Bronchial epithelial cell (primary cell): ENCODE data around the gene MRPL58. TPM values are rescaled to one million over a fixed set of nuclear protein-coding genes. Genes with fewer than 3 reads are reported as not detected.
"Not testable (repeated sequence)": the region's sequence is repeated elsewhere in the genome, so short reads cannot be mapped to it uniquely, and the experiment has no call there.

Experiments
- DNase-seq: peaks from one replicate; pipeline ENCODE4 v3.0.0-alpha.2; 2010; ENCODE audit warnings: low read depth
- FAIRE-seq: peaks from 2 replicates; lab custom pipeline; 2011; peaks lifted over from hg19 to GRCh38; lab: Jason Lieb, UNC
- H3K27me3 ChIP-seq: 2 replicates; pipeline ENCODE4 v1.5.1; 2011; ENCODE audit warnings: low read length; ENCODE audit not compliant: control insufficient read depth, insufficient read depth
- H3K36me3 ChIP-seq: 2 replicates; pipeline ENCODE4 v1.5.1; 2011; ENCODE audit warnings: low read length; ENCODE audit not compliant: control insufficient read depth, insufficient read depth
- H3K4me3 ChIP-seq: 2 replicates; pipeline ENCODE4 v1.5.1; 2011; ENCODE audit warnings: mild to moderate bottlenecking, low read depth, low read length, control low read depth
- total RNA-seq: library from RNA; depleted of rRNA; stranded (reverse); fragments of >200 nt; gene quantifications from 2 replicates; pipeline ENCODE4 v1.2.1, GENCODE V29; 2014
- TF ChIP-seq, protein P1 (sequence below): IDR thresholded peaks from 2 replicates; pipeline ENCODE4 v1.5.1; 2011; ENCODE audit warnings: mild to moderate bottlenecking, moderate library complexity, low read length, control low read depth, inconsistent platforms; ENCODE audit not compliant: insufficient read depth, severe bottlenecking

The MRPL58 gene
- total RNA-seq, 1 donor from 2014 or later: 41.6 TPM

DNA sequence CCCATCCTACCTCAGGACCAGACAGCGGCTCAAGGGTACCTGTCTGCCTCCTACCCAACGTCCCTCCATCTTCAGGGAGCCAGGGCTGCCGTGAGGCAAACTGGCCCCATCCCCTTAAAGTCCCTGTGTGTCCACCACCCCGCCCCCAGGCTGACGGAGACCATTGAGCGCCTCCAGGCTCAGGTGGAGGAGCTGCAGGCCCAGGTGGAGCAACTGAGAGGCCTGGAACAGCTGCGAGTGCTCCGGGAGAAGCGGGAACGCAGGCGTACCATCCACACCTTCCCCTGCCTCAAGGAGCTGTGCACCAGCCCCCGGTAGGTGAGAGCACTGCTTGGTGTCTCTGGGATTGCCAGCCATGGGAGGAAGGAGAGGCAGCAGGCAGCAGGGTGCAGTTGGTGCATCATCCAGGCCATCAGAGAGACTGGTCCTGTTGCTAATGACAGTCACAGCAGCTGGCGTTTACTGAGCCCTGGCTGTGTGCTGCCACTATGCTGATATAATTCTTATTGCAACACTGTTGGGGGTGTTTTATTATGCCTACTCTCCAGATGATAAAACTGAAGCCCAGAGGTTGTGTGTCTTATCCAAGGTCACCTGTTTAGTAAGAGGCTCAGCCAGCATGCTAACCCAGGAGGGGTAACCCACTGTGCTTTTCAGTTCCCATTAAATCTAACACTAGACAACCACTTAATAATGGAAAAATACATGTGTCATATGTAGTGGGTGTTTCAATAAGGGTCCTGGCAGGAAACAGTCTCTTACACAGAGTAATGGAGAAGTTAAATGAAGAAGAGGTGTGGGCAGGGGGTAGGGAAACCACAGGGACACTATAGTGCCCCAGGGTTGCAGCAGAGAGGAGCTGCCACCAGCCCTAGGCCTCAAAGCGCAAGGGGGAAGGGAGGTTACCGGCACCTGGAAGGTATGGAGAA lies 10.3 kb upstream of the MRPL58 start:
- FAIRE-seq: no peak
- no peak for DNase-seq
- peaks cover 11% of the 10 kb centered on the region for H3K36me3 ChIP-seq
- no peak overlapping the region for H3K4me3 ChIP-seq
- no peaks in the 10 kb centered on the region for H3K27me3 ChIP-seq
- TF ChIP-seq, protein P1, sequence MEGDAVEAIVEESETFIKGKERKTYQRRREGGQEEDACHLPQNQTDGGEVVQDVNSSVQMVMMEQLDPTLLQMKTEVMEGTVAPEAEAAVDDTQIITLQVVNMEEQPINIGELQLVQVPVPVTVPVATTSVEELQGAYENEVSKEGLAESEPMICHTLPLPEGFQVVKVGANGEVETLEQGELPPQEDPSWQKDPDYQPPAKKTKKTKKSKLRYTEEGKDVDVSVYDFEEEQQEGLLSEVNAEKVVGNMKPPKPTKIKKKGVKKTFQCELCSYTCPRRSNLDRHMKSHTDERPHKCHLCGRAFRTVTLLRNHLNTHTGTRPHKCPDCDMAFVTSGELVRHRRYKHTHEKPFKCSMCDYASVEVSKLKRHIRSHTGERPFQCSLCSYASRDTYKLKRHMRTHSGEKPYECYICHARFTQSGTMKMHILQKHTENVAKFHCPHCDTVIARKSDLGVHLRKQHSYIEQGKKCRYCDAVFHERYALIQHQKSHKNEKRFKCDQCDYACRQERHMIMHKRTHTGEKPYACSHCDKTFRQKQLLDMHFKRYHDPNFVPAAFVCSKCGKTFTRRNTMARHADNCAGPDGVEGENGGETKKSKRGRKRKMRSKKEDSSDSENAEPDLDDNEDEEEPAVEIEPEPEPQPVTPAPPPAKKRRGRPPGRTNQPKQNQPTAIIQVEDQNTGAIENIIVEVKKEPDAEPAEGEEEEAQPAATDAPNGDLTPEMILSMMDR: no peak

DNA sequence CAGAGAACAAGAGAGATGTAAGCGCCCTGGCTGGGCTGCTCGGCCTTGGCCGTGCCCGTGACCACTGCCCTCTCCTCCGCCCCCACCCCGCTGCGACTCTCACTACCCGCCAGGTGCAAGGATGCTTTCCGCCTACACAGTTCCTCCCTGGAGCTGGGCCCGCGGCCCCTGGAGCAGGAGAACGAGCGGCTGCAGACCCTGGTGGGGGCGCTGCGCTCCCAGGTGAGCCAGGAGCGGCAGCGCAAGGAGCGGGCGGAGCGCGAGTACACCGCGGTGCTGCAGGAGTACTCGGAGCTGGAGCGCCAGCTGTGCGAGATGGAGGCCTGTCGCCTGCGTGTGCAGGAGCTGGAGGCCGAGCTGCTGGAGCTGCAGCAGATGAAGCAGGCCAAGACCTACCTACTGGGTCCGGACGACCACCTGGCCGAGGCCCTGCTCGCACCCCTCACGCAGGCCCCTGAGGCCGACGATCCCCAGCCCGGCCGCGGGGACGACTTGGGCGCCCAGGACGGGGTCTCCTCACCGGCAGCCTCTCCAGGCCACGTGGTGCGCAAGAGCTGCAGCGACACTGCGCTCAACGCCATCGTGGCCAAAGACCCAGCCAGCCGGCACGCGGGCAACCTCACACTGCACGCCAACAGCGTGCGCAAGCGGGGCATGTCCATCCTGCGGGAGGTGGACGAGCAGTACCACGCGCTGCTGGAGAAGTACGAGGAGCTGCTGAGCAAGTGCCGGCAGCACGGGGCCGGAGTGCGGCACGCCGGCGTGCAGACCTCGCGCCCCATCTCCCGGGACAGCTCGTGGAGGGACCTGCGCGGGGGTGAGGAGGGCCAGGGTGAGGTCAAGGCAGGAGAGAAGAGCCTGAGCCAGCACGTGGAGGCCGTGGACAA lies 9.2 kb upstream of the MRPL58 start:
- no peaks in the 10 kb centered on the region for H3K27me3 ChIP-seq
- FAIRE-seq: no peak
- TF ChIP-seq, protein P1: no peak
- H3K4me3 ChIP-seq: no peak overlapping the region
- no peak for DNase-seq
- H3K36me3 ChIP-seq: peaks cover 11% of the 10 kb centered on the region

DNA sequence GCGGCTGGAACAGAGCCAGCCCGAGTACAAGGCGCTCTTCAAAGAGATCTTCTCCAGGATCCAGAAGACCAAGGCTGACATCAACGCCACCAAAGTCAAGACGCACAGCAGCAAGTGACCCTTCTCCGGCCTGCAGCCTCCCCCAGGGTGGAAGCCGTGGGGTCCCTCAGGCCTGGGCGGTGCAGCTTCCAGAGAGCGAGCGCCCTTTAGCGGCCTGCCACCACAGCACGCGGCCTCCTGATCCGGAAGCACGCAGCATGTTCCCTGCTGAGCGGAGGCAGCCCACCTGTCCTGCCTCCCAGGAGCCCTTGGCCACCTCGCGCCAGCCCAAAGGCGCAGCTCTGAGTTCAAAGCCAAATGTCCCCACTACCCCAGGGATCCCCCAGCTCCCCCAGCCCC lies 8.5 kb upstream of the MRPL58 start:
- TF ChIP-seq, protein P1: no peak
- DNase-seq (no peak), FAIRE-seq (no peak)
- H3K4me3 ChIP-seq: no peak overlapping the region
- H3K36me3 ChIP-seq: peaks cover 11% of the 10 kb centered on the region
- H3K27me3 ChIP-seq: no peaks in the 10 kb centered on the region

DNA sequence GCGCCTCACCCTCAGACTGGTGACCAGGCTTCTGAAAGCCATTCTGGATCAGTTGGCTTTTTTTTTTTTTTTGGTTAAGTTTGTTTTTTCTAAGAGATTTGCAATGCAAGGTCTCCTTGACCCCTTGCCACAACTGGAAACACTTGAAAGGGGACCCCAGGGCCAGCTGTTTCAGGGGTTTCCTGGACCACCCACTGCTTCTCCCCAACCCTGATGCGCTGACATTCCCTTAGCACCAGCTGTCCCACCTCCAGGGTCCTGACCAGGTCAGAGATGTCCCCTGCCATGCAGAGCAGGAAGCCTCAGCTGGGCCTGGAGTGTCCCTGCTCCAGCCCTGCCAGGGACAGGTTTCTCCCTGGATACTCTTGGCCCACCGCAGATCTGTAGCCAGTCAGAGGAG lies 8.1 kb upstream of the MRPL58 start:
- no peak overlapping the region for H3K4me3 ChIP-seq
- no peaks in the 10 kb centered on the region for H3K27me3 ChIP-seq
- H3K36me3 ChIP-seq: peaks cover 11% of the 10 kb centered on the region
- DNase-seq: no peak
- no peak for FAIRE-seq
- TF ChIP-seq, protein P1: no peak

DNA sequence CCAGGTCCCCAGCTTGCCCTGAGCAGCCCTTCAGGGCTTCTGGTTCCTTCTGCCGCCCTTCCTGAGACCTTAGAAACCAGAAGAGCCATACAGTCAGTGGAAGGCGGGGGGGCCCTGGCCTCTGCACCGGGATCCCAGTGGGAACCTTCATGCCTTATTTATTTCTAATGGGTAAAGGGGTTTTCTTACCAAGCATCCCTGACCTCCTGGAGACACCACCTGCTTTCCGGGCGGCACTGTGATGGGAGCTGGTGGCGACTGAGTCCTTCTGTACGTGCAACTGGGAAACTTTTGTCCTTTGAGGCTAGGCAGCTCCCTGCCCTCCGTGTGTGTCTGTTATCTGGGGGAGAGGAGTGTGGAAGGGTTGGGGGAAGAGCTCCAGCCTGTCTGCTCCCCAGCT lies 7.2 kb upstream of the MRPL58 start:
- peaks cover 11% of the 10 kb centered on the region for H3K36me3 ChIP-seq
- TF ChIP-seq, protein P1: no peak
- FAIRE-seq: no peak
- no peaks in the 10 kb centered on the region for H3K27me3 ChIP-seq
- no peak overlapping the region for H3K4me3 ChIP-seq
- DNase-seq: no peak

DNA sequence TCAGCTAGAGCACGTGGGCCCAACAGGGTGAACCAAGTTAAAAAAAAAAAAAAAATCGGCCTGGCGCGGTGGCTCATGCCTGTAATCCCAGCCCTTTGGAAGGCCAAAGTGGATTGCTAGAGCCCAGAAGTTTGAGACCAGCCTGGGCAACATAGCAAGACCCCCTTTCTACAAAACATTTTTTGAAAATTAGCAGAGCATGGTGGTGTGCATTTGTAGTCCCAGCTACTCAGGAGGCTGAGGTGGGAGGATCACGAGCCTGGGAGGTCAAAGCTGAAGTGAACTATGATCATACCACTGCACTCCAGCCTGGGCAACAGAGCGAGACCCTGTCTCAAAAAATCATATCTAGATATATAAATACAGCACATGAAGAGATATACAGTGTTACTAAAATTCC lies 6.4 kb upstream of the MRPL58 start:
- H3K36me3 ChIP-seq: peaks cover 11% of the 10 kb centered on the region
- FAIRE-seq, H3K4me3 ChIP-seq, H3K27me3 ChIP-seq, DNase-seq: not testable (repeated sequence)
